Spleen (tissue), 7 donors: ENCODE measurements around the gene GJC1.

ENCODE experiments used
- CTCF ChIP-seq, 11 experiments: fragments of 200-600 bp in 7 of 11; fragments of 450-650 bp in 4 of 11; sonication (generic) in 4 of 11; IDR thresholded peaks in 8 of 11; conservative IDR thresholded peaks in 3 of 11; 1 replicate in 7 of 11; 2 replicates in 4 of 11; pipeline versions ENCODE4 v1.4.0 to v1.8.0; 2016 to 2021; ENCODE audit warnings: antibody characterized with exemption in 11 of 11, inconsistent platforms in 4 of 11, mild to moderate bottlenecking in 1 of 11
- POLR2A ChIP-seq, 3 donors: fragments of 450-650 bp; IDR thresholded peaks; one replicate each; pipeline ENCODE4 v1.5.1; 2017; ENCODE audit warnings: antibody characterized with exemption in 3 of 3, mild to moderate bottlenecking in 1 of 3
- donor health status: DM: no; HTN: no; CAD: no; lungs with moderate emphysema.
- donor health status: DM: no; HTN: no; CAD: no.
- donor health status: DM: no; HTN: no; CAD: no.

- TF ChIP-seq CTCF (IDR thresholded peaks at IDR 0.05 in 8 of 11, conservative IDR thresholded peaks at IDR 0.05 in 3 of 11) (no peak), POLR2A (IDR thresholded peaks at IDR 0.05) (no peak)
Measured at GRCh38 chr17:44877121-44877520, 47.0 kb upstream of the GJC1 start.
